ENCODE measurements around the gene PROSER1. TPM values are rescaled to one million over a fixed set of nuclear protein-coding genes. Genes with fewer than 3 reads are reported as not detected.

PROSER1 gene
- total RNA-seq, 3 donors from 2014 or later (not counting 1 experiment from before 2014, with no cell fraction given): 58.6 to 70.2 (median 61.7) TPM

DNA sequence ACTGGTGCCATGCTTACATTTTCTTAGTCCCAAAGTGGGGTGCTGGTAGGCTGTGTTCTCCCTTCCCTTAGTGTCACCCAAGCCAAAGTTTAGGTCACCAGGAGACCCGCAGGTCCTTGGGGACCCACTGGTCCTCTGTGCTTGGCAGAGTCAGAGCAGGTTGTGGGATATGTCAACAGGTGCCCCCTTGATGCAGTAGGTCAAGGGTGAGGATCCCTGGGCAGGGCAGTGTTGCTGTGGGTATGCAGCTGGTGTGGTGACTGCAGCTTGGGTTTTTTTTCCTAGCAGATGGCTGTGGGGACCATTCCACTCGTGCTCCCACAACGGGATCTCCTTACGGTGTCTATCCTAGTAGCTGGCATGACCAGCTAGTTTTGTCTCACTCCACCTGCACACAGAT lies 24.1 kb upstream of the PROSER1 start:
- no peak overlapping the region for H3K4me3 ChIP-seq (ENCODE audit: low read length)
- intact Hi-C loops (cut with micrococcal nuclease): no loop called here
- Mint-ChIP-seq H3K36me3 (no peaks in the 10 kb centered on the region), H3K4me1 (peaks cover 48 to 49% of the 10 kb centered on the region in 2 donors), H3K27me3 (ENCODE audit: low read depth in 2 of 2) (no peaks in the 10 kb centered on the region), H3K4me3 (no peak overlapping the region), H3K27ac (no peak overlapping the region), H3K9me3 (peaks cover 2% of the 10 kb centered on the region in 2 donors)
- H3K9me3 ChIP-seq (ENCODE audit: control insufficient read depth, insufficient read depth, low read length): no peaks in the 10 kb centered on the region
- H3K4me1 ChIP-seq (ENCODE audit: control insufficient read depth, insufficient read depth, low read length): no peaks in the 10 kb centered on the region
- H3K27me3 ChIP-seq (ENCODE audit: control insufficient read depth, insufficient read depth, low read length): no peaks in the 10 kb centered on the region
- H3K27ac ChIP-seq (ENCODE audit: low read length): no peak overlapping the region
- DNase-seq: no peak
- TF ChIP-seq, protein P1, sequence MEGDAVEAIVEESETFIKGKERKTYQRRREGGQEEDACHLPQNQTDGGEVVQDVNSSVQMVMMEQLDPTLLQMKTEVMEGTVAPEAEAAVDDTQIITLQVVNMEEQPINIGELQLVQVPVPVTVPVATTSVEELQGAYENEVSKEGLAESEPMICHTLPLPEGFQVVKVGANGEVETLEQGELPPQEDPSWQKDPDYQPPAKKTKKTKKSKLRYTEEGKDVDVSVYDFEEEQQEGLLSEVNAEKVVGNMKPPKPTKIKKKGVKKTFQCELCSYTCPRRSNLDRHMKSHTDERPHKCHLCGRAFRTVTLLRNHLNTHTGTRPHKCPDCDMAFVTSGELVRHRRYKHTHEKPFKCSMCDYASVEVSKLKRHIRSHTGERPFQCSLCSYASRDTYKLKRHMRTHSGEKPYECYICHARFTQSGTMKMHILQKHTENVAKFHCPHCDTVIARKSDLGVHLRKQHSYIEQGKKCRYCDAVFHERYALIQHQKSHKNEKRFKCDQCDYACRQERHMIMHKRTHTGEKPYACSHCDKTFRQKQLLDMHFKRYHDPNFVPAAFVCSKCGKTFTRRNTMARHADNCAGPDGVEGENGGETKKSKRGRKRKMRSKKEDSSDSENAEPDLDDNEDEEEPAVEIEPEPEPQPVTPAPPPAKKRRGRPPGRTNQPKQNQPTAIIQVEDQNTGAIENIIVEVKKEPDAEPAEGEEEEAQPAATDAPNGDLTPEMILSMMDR (IDR thresholded peaks at IDR 0.05): no peak
- no peaks in the 10 kb centered on the region for H3K36me3 ChIP-seq (ENCODE audit: control insufficient read depth, insufficient read depth, low read length)
- 95% methylated on average over 4 of the region's 4 CpGs for WGBS (ENCODE audit: insufficient coverage)
- no peak for ATAC-seq

DNA sequence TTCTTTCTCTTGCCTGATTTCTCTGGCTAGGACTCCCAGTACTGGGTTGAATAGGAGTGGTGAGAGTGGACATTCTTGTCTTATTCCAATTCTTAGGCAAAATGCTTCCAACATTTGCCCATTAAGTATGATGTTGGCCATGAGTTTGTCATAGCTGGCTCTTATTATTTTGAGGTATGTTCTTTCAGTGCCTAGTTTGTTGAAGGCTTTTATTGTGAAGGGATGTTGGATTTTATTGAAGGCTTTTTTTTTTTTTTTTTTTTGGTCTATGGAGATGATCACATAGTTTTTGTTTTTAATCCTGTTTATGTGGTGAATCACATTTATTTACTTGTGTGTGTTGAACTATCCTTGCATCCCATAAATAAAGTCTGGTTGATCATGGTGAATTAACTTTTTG lies 20.2 kb upstream of the PROSER1 start:
- H3K4me1 ChIP-seq (ENCODE audit: control insufficient read depth, insufficient read depth, low read length): no peaks in the 10 kb centered on the region
- ATAC-seq: no peak
- H3K9me3 ChIP-seq (ENCODE audit: control insufficient read depth, insufficient read depth, low read length): no peaks in the 10 kb centered on the region
- no peak overlapping the region for H3K4me3 ChIP-seq (ENCODE audit: low read length)
- H3K36me3 ChIP-seq (ENCODE audit: control insufficient read depth, insufficient read depth, low read length): no peaks in the 10 kb centered on the region
- DNase-seq: no peak
- Mint-ChIP-seq H3K4me3 (no peak overlapping the region), H3K4me1 (peaks cover 61 to 71% of the 10 kb centered on the region in 2 donors), H3K9me3 (peaks cover 0 to 2% of the 10 kb centered on the region in 2 donors), H3K27ac (no peak overlapping the region), H3K36me3 (no peaks in the 10 kb centered on the region), H3K27me3 (ENCODE audit: low read depth in 2 of 2) (no peaks in the 10 kb centered on the region)
- H3K27ac ChIP-seq (ENCODE audit: low read length): no peak overlapping the region
- intact Hi-C loops (cut with micrococcal nuclease): no loop called here
- H3K27me3 ChIP-seq (ENCODE audit: control insufficient read depth, insufficient read depth, low read length): no peaks in the 10 kb centered on the region
- TF ChIP-seq, protein P1 (IDR thresholded peaks at IDR 0.05): no peak

- no peaks in the 10 kb centered on the region for H3K9me3 ChIP-seq (ENCODE audit: control insufficient read depth, insufficient read depth, low read length)
- H3K27ac Mint-ChIP-seq: no peak overlapping the region
- H3K36me3 ChIP-seq (ENCODE audit: control insufficient read depth, insufficient read depth, low read length): peaks cover 5% of the 10 kb centered on the region
- H3K4me3 ChIP-seq (ENCODE audit: low read length): no peak overlapping the region
- H3K4me1 Mint-ChIP-seq: peaks cover 55 to 60% of the 10 kb centered on the region in 2 donors
- ATAC-seq: no peak
- no peaks in the 10 kb centered on the region for H3K4me1 ChIP-seq (ENCODE audit: control insufficient read depth, insufficient read depth, low read length)
- DNase-seq: no peak
- peaks cover 0 to 2% of the 10 kb centered on the region in 2 donors for H3K9me3 Mint-ChIP-seq
- no peak overlapping the region for H3K27ac ChIP-seq (ENCODE audit: low read length)
- no peaks in the 10 kb centered on the region for H3K27me3 Mint-ChIP-seq (ENCODE audit: low read depth in 2 of 2)
- no peaks in the 10 kb centered on the region for H3K36me3 Mint-ChIP-seq
- intact Hi-C loops (cut with micrococcal nuclease): no loop called here
- no CpG with 5 or more reads among the region's 1 CpG for WGBS (ENCODE audit: insufficient coverage)
- H3K27me3 ChIP-seq (ENCODE audit: control insufficient read depth, insufficient read depth, low read length): no peaks in the 10 kb centered on the region
- H3K4me3 Mint-ChIP-seq: no peak overlapping the region
- TF ChIP-seq, protein P1 (IDR thresholded peaks at IDR 0.05): no peak
Measured at GRCh38 chr13:39056018-39056417, 18.1 kb upstream of the PROSER1 start.

- WGBS (ENCODE audit: insufficient coverage): 74% methylated on average over 3 of the region's 3 CpGs
- TF ChIP-seq, protein P1 (IDR thresholded peaks at IDR 0.05): no peak
Measured at GRCh38 chr13:39054112-39054511, 16.2 kb upstream of the PROSER1 start.

More at GRCh38 chr13:39054112-39054511, 16.2 kb upstream of the PROSER1 start:
- Histone ChIP-seq H3K9me3 (ENCODE audit: control insufficient read depth, insufficient read depth, low read length) (no peaks in the 10 kb centered on the region), H3K27ac (ENCODE audit: low read length) (no peak overlapping the region), H3K27me3 (ENCODE audit: control insufficient read depth, insufficient read depth, low read length) (no peaks in the 10 kb centered on the region), H3K36me3 (ENCODE audit: control insufficient read depth, insufficient read depth, low read length) (peaks cover 11% of the 10 kb centered on the region), H3K4me1 (ENCODE audit: control insufficient read depth, insufficient read depth, low read length) (no peaks in the 10 kb centered on the region), H3K4me3 (ENCODE audit: low read length) (no peak overlapping the region)
- H3K36me3 Mint-ChIP-seq: peaks cover 2% of the 10 kb centered on the region
- no peak for DNase-seq
- peaks cover 0 to 2% of the 10 kb centered on the region in 2 donors for H3K9me3 Mint-ChIP-seq
- intact Hi-C loops (cut with micrococcal nuclease): loop anchor here (5.0 kb wide), 1 partner anchor 558 kb away; no protein-coding TSS in a partner anchor
- H3K27ac Mint-ChIP-seq: no peak overlapping the region
- H3K27me3 Mint-ChIP-seq (ENCODE audit: low read depth in 2 of 2): no peaks in the 10 kb centered on the region
- peaks cover 39 to 43% of the 10 kb centered on the region in 2 donors for H3K4me1 Mint-ChIP-seq
- no peak for ATAC-seq
- no peak overlapping the region for H3K4me3 Mint-ChIP-seq

Data from natural killer cell (primary cell).